Measurements from ENCODE around the gene ABCG5.
A peak's percentile ranks its signal among the peaks of the same experiment; 100 is the strongest.

ABCG5 gene

GRCh38 chr2:43854671-43855070 lies 16.0 kb upstream of the ABCG5 start:
- no peak for DNase-seq (ENCODE audit: low read depth)
- no peak for TF ChIP-seq CTCF (IDR thresholded peaks at IDR 0.05; ENCODE audit: insufficient read depth, low read depth, low read length, missing control alignments)

GRCh38 chr2:43853141-43854081 lies 14.8 kb upstream of the ABCG5 start:
- DNase-seq (ENCODE audit: low read depth) = no peak
- no peak for TF ChIP-seq CTCF (IDR thresholded peaks at IDR 0.05; ENCODE audit: insufficient read depth, low read depth, low read length, missing control alignments)
- H3K4me3 ChIP-seq (ENCODE audit: low read depth, low read length) = no peak overlapping the region

More at GRCh38 chr2:43854671-43855070, 16.0 kb upstream of the ABCG5 start:
- H3K4me3 ChIP-seq (ENCODE audit: low read depth, low read length) = no peak overlapping the region

- H3K4me3 ChIP-seq (ENCODE audit: low read depth, low read length) = no peak overlapping the region
- no peak for DNase-seq (ENCODE audit: low read depth)
- no peak for TF ChIP-seq CTCF (IDR thresholded peaks at IDR 0.05; ENCODE audit: insufficient read depth, low read depth, low read length, missing control alignments)
These were observed 13.6 kb upstream of the ABCG5 start for GRCh38 chr2:43852196-43852730.

- DNase-seq (ENCODE audit: low read depth) = no peak
- no peak for TF ChIP-seq CTCF (IDR thresholded peaks at IDR 0.05; ENCODE audit: insufficient read depth, low read depth, low read length, missing control alignments)
- no peak overlapping the region for H3K4me3 ChIP-seq (ENCODE audit: low read depth, low read length)
These were observed 12.7 kb upstream of the ABCG5 start for GRCh38 chr2:43851011-43851980.

- peak; percentile 24 for DNase-seq (ENCODE audit: low read depth)
These were observed 9.6 kb upstream of the ABCG5 start for GRCh38 chr2:43848214-43848613.

More at GRCh38 chr2:43848214-43848613, 9.6 kb upstream of the ABCG5 start:
- TF ChIP-seq CTCF (IDR thresholded peaks at IDR 0.05; ENCODE audit: insufficient read depth, low read depth, low read length, missing control alignments) = no peak
- H3K4me3 ChIP-seq (ENCODE audit: low read depth, low read length) = no peak overlapping the region

All from GM12865 (cell line).